GM12892 (cell line): Measurements from ENCODE around the gene GRIN2C.

ENCODE experiments used
- DNase-seq: peaks from one replicate; pipeline ENCODE4 v3.0.0; 2011; ENCODE audit not compliant: insufficient read length
- FAIRE-seq: peaks from 2 replicates; lab custom pipeline; 2011; peaks lifted over from hg19 to GRCh38; lab: Jason Lieb, UNC
- POLR2A ChIP-seq: IDR thresholded peaks from 2 replicates; pipeline ENCODE4 v1.6.1; 2011; ENCODE audit warnings: low read depth, low read length, control low read depth
- POLR2AphosphoS5 ChIP-seq: IDR thresholded peaks from 2 replicates; pipeline ENCODE4 v1.6.1; 2011; ENCODE audit warnings: low read depth, low read length, control low read depth
- TAF1 ChIP-seq: IDR thresholded peaks from 2 replicates; pipeline ENCODE4 v1.6.1; 2011; ENCODE audit warnings: low read depth, mild to moderate bottlenecking, control low read depth, low read length, borderline replicate concordance

The GRIN2C gene

DNA sequence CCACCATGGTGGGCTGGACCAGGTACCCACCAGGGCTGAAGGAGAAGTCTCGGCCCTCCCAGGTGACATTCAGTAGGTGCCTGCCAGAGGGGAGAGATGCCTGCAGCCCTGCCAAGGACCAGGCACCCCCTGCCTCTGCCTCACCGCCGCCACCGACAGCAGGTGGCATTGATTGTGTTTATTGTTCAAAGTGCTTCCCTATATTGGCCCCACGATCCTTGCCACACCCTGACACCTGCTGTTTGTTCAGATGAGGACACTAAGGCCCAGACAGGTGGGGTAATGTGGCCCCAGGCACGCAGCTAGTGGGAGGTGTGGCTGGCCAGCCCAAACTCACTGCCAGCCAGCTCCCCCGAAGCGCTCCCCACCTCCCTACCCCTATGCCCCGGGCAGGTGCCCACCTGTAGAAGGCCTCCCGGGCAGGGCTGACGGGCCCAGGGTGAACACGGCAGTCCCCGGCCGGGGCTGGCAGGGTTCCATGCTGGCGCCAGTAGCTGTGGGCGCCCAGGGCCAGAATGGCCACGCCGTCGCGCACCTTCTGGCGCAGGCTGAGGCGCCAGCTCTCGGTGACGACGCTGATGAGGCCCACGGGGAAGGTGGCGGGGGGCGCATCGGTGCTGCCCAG, 8.0 kb downstream of the GRIN2C start:
- TF ChIP-seq TAF1 (no peak), POLR2A (no peak), POLR2AphosphoS5 (no peak)
- FAIRE-seq (no peak), DNase-seq (no peak)

DNA sequence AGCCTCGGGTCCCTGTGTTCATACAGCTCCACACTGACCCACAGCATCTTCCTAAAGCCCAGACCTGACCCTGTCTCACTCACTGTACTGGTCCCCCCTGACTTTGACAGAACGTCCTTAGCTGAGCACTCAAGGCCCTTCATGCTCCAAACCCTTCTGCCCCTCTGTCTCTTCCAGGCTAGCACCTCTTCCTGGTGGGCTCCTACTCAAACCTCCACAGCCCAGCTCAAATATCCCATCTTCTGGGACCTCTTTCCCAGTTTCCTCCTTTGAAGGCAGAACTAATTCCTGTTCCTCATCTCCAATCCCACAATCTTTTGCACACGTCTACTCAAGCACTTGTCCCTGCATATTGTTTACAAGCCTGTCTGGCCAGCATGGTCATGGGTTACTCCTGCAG, 8.8 kb downstream of the GRIN2C start:
- DNase-seq (no peak), FAIRE-seq (no peak)
- no peak for TF ChIP-seq POLR2AphosphoS5
- TF ChIP-seq TAF1 = no peak
- no peak for TF ChIP-seq POLR2A

DNA sequence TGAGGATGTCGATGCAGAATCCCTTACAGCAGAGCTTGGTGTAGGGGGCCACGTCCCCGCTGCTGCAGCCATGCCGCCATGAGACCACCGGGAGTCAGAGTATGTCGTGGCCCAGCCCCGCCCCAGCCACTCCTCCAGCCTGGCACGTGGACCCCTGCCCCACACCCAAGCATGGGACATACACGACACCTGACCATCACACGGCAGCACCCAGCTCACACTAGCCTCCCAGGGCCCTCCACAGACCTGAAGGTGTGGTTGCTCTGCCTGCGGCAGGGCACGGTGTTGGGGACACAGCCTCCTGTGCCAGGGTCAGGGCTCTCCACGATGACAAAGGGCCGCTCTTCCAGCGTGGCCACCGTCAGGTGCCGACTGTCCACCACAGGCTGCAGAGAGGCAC, 9.4 kb downstream of the GRIN2C start:
- no peak for FAIRE-seq
- no peak for TF ChIP-seq TAF1
- TF ChIP-seq POLR2AphosphoS5 = no peak
- no peak for TF ChIP-seq POLR2A
- DNase-seq = no peak

DNA sequence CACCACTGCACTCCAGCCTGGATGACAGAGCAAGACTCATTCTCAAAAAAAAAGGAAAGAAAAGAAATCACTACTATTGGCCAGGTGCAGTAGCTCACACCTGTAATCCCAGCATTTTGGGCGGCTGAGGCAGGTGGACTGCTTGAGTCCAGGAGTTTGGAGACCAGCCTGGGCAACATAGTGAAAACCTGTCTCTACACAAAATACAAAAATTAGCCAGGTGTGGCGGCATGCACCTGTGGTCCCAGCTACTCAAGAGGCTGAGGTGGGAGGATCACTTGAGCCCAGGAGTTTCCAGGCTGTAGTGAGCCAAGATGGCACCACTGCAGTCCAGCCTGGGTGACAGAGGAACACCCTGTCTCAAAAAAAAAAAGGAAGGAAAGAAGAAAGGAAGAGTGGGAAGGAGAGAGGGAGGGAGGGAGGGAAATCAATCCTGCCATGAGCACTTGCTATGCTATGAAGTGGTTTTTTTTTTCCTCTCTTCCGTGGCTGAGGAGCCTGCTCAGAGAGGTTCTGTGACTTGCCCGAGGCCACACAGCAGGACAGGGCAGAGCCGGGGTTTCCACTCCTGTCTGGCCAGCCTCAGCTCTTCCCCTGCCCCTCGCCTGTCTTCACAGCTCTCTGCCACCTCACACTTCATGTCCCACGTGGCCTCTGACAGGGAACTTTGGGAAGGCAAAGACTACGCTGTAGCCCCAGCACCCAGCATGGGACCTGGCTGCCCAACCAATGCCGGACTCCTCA, 10.9 kb downstream of the GRIN2C start:
- DNase-seq = no peak
- no peak for TF ChIP-seq POLR2A
- no peak for TF ChIP-seq POLR2AphosphoS5
- TF ChIP-seq TAF1 = no peak
- FAIRE-seq = no peak

DNA sequence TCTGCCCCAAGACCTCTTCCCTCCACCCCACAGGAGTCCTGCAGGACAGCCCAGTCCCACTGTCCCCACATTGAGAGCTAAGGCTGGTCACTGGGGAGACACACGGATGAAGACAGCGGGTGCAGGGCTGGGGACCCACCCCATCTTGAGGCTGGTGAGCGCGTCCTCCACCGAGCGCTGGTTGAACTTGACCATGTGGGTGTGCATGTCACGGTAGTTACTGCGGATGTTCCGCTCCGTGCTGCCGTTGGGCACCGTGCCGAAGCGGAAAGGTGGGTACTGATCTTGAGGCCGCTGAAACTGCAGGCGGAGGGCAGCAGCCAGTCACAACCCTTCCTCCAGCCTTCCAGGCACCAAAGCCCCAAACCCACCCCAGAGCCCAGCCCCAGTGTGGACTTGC, 13.1 kb downstream of the GRIN2C start:
- TF ChIP-seq POLR2A (no peak), POLR2AphosphoS5 (no peak), TAF1 (no peak)
- FAIRE-seq (no peak), DNase-seq (no peak)

DNA sequence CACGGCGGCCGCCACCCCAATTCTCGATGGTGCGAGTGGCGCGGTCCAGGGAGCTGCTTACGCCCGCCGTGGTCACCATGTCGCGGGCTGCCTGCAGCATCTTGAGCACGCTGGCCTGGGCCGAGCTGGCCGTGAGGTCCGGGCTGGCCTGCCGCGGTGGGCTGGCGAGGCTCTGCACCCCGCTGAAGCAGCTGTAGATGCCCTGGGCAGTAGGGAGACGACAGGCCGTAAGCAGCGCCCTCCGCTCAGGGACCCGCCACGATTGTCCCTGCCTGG, 16.4 kb downstream of the GRIN2C start:
- no peak for FAIRE-seq
- TF ChIP-seq POLR2AphosphoS5 (no peak), POLR2A (no peak), TAF1 (no peak)

DNA sequence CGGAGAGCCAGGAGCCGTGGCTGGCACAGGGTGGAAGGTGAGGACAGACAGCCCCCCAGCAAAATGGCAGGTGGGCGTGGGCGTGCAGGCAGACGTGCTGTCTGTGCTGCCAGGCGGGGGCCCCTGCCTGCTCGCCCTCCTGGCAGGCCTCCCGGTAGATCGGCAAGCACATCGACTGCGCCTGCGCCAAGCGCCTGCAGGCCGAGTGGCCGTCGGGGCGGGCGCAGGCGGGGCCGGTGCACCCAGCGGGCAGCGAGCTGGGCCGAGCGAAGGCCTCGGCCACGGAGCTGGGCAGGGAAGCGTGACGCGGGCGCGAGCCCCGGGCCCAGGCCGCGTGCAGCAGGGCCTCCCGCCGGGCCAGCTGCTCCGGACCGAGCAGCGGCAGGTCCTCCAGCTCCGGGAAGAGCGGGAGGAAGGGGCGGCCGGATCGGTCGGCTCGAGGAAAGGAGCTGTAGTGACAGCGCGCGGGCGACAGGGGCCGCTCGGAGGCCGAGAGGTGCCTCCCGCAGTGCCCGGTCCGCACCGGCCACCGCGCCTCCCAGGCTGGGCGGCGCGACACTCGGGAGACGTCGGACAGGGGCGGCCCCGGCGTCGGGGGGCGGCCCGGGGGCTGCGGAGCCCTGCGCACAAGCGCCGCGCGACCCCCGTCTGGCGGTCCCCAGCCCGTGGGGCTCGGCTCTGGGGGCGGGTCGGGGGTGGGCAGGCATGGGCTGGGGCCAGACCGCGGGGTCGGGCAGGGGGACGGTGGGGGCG, 16.9 kb downstream of the GRIN2C start:
- FAIRE-seq (no peak), DNase-seq (no peak)
- TF ChIP-seq TAF1 = no peak

More for the DNA sequence above, 16.4 kb downstream of the GRIN2C start:
- no peak for DNase-seq

DNA sequence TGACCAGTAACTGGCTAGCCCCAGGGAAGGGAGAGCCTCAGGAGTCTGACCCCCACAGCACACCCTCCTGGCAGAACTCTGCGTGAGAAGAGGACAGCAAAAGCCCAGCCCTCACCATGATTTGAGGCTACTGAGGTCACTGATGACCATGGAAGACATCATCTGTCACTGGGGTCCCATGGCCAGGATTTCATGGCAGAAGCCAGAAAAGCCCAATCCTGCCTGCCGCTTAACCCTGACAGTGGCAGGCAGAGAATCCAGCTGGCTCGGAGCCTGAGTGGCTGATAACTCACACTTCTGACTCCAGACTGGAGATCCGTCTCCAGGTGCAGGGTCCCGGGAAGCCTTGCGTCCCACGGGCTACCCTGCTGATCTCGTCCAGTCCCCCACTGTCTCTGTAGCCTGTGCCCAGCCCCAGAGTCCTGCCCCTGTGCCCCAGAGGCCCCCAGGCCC, 17.5 kb downstream of the GRIN2C start:
- DNase-seq (no peak), FAIRE-seq (no peak)
- TF ChIP-seq TAF1 = no peak
- TF ChIP-seq POLR2A = no peak
- no peak for TF ChIP-seq POLR2AphosphoS5

- no peak for DNase-seq
- TF ChIP-seq POLR2A = no peak
- no peak for TF ChIP-seq TAF1
- no peak for TF ChIP-seq POLR2AphosphoS5
- no peak for FAIRE-seq
Measured at GRCh38 chr17:74840989-74841666, 18.6 kb downstream of the GRIN2C start.

GRCh38 chr17:74839990-74840852, 19.5 kb downstream of the GRIN2C start:
- TF ChIP-seq POLR2A (no peak), POLR2AphosphoS5 (no peak), TAF1 (no peak)
- FAIRE-seq (no peak), DNase-seq (no peak)

- no peak for FAIRE-seq
- TF ChIP-seq POLR2AphosphoS5 (no peak), POLR2A (no peak), TAF1 (no peak)
- no peak for DNase-seq
Measured at GRCh38 chr17:74838274-74838673, 21.4 kb downstream of the GRIN2C start.

DNA sequence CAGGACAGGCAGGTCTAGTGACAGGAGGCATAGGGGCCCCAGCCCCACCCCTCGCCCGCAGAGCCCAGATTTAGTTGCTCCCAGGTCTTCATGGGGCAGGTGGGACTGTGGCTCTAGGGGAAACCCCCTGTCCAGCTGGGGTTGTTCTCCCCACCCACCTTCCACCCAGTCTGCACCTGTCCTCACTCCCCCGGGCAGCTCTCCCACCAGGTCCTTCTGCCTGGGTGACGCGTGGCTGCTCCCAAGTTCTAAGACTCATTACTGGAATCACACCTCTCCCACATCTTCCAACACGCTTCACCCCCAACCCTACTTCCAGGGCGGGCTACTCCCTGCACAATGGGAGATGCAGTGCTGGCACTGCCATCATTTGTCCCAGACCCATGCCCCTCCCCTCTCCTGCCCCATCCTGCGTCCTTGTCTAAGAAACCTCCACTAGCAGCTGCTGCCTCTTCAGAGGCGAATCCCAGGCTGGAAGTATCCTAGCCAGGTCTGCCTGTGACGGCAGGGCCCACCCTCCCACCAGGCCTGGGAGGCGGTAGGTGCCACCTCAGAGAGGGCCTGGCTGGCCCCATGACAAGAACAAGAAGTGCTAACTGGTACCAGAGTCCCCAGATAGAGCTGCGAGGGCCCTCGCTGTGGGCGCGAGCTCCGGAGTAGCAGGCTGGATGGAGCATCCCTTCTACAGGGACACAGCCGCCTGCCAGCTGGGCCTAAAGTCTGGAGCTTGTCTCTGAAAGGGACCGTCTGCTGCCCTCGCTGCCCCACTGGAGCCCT, 22.8 kb downstream of the GRIN2C start:
- TF ChIP-seq POLR2AphosphoS5 = no peak
- no peak for TF ChIP-seq POLR2A
- no peak for TF ChIP-seq TAF1
- DNase-seq (no peak), FAIRE-seq (no peak)
